Mucosa of rectum (tissue), 2 donors: ENCODE results near the gene TRAF3IP1.

Experiments used
- H3K27ac ChIP-seq, 2 donors: one replicate each; pipeline ENCODE4 v1.7.0; 2013; ENCODE audit warnings: inconsistent platforms in 2 of 2, low read depth in 2 of 2, low read length in 2 of 2
- H3K27me3 ChIP-seq, 2 donors: one replicate each; pipeline ENCODE4 v1.7.0; 2013; ENCODE audit warnings: low read length in 2 of 2; ENCODE audit not compliant: control insufficient read depth in 2 of 2, insufficient read depth in 2 of 2
- H3K36me3 ChIP-seq, 2 donors: one replicate each; pipeline ENCODE4 v1.7.0; 2013; ENCODE audit warnings: low read length in 2 of 2; ENCODE audit not compliant: control insufficient read depth in 2 of 2, insufficient read depth in 2 of 2
- H3K4me1 ChIP-seq, 2 donors: one replicate each; pipeline ENCODE4 v1.7.0; 2013; ENCODE audit warnings: low read length in 2 of 2, mild to moderate bottlenecking in 1 of 2; ENCODE audit not compliant: control insufficient read depth in 2 of 2, insufficient read depth in 2 of 2
- H3K4me3 ChIP-seq, 2 donors: one replicate each; pipeline ENCODE4 v1.7.0; 2013; ENCODE audit warnings: low read length in 2 of 2
- H3K9ac ChIP-seq, 2 donors: one replicate each; pipeline ENCODE4 v1.7.0; 2013; ENCODE audit warnings: low read length in 2 of 2, low read depth in 1 of 2, mild to moderate bottlenecking in 1 of 2
- H3K9me3 ChIP-seq, 2 donors: one replicate each; pipeline ENCODE4 v1.7.0; 2013; ENCODE audit warnings: low read length in 2 of 2; ENCODE audit not compliant: control insufficient read depth in 2 of 2
- donor health status: healthy.
- donor health status: Normal muscosa, but diverticular disease.

TRAF3IP1 gene

DNA sequence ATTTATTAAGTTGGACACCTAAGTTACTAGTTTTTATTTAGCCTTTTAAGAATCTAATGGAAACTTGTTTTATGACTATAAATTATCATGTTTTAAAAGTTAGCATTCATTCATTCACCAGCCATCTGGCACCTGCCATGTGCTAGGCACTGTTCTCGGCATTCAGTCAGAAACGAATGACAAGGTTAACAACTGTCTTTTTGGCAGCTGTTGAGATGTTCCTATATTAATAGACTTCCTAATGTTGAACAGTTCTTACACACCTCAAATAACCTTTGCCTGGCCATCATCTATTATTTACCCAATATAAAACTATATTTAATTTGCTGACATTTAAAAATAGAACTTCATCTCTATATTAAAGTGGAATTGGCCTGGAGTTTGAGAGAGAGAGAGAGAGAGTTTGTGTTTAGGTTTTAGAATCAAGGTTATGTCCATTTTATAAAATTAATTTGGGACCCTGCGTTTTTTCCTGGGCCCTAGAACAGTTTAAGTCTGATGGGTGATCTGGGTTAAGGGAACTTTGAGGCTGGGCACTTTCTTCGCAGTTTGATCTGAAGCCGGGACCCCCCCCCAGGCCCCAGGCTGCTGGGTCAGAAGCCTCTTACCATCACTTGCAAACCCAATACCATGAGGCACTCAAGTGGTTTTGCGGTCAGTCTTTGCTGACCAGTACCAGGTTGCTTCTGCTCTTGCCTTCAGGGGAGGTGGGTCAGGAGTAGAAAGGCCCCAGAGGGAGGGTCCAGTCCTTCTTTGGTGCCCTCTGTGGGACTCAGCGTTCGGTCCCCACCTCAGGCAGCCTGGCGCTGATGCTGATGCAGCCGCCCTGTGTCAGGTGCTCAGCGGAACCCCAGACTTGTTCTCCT, 58.1 kb downstream of the TRAF3IP1 start:
- peaks cover 0 to 5% of the 10 kb centered on the region in 2 donors for H3K4me1 ChIP-seq
- no peak overlapping the region for H3K9ac ChIP-seq
- H3K4me3 ChIP-seq: no peak overlapping the region
- no peak overlapping the region for H3K27ac ChIP-seq
- H3K9me3 ChIP-seq: no peaks in the 10 kb centered on the region
- no peaks in the 10 kb centered on the region for H3K27me3 ChIP-seq
- H3K36me3 ChIP-seq: no peaks in the 10 kb centered on the region

DNA sequence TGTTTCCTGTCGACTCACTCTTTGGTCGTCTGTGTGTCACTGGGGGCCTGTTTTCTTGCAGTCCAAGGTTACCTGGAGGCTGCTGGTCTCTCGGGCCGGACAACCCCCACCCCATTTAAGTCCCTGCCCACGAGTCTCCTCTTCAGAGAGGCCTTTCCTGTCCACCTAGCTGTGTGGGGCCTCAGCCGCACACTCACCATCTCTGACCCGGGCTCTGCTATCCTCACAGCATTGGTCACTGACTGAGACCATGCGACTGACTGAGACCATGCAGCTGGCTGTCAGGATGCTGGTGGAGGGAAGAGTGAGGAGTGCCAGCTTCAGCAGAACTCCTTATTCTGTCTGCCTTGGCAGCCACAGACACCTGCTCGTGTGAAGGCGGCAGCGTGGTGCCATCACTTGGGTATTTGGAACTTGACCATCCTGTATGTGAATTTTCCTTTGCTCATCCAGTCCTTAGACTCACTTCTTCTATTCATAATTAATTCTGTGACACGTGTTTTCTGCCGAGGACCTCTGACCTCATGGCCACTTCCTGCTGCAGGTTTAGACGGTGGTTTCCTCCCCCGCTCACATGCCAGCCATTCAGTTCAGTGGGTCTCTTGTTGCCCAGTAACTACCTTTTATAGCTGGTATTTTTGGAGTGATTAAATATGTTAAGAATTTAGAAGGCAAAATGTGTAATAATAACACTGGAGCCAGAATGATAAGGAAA, 58.9 kb downstream of the TRAF3IP1 start:
- no peak overlapping the region for H3K27ac ChIP-seq
- H3K9ac ChIP-seq: no peak overlapping the region
- H3K4me1 ChIP-seq: peaks cover 0 to 5% of the 10 kb centered on the region in 2 donors
- H3K36me3 ChIP-seq: no peaks in the 10 kb centered on the region
- no peaks in the 10 kb centered on the region for H3K9me3 ChIP-seq
- H3K27me3 ChIP-seq: no peaks in the 10 kb centered on the region
- H3K4me3 ChIP-seq: no peak overlapping the region

DNA sequence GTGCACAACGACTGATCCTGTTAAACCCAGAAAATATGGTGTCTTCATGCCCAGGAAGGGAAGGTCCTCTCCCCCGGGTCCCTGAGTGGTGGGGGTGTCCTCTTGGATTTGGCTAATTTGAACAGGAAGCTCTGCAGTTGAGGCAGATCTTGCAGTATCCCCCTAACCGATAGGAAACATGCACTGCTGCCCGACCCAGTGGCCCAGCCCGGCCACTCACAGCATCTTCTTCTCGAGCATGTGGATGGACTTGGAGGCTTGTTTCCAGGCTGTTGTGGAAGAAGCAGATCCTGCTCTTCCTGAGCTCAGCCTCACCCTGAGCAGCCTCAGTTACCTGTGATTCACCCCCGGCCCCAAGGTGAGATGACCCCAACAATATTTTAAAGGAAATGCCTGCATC, 60.0 kb downstream of the TRAF3IP1 start:
- peaks cover 0 to 5% of the 10 kb centered on the region in 2 donors for H3K4me1 ChIP-seq

GRCh38 chr2:238380785-238381184, 60.5 kb downstream of the TRAF3IP1 start:
- Histone ChIP-seq H3K4me1 (peaks cover 0 to 5% of the 10 kb centered on the region in 2 donors), H3K36me3 (no peaks in the 10 kb centered on the region), H3K27ac (no peak overlapping the region), H3K4me3 (no peak overlapping the region), H3K9me3 (no peaks in the 10 kb centered on the region), H3K27me3 (no peaks in the 10 kb centered on the region), H3K9ac (no peak overlapping the region)

More for the DNA sequence above, 60.0 kb downstream of the TRAF3IP1 start:
- Histone ChIP-seq H3K27ac (no peak overlapping the region), H3K9me3 (no peaks in the 10 kb centered on the region), H3K27me3 (no peaks in the 10 kb centered on the region), H3K4me3 (no peak overlapping the region), H3K9ac (no peak overlapping the region), H3K36me3 (no peaks in the 10 kb centered on the region)

DNA sequence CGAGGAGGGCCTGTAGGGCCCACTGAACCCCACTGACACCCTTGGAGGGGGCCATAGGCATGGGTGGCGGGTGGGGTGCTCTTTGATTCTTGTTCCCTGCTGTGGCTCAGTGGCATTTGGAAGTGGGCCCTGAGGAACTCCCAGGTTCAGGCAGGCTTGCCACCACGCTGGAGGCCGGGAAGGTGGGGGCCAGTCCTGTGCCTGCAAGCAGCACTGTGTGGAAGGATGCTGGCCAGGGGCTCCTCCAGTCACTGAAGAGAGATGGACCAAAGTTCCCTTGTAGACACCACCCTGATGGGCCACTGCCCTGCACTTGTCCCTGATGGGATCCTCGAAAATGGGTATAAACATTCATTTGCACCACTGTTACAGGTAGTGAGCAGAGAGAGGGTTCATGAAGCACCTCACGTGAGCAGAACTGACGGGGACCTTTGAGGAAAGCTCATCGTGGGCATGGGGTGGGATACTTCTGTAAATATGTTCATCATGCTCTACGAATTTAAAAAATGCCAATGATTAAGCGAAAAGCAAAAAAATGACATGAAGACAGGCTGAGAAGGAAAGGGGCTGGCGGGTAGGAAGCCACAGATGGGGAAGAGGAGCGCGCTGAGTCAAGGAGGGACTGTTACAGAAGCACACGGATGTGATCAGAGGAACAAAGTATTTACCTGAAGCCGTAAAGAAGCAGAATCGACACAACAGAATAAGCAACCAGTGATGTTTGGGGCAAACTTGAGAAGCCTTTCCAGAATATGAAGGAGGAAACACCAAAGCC, 61.2 kb downstream of the TRAF3IP1 start:
- Histone ChIP-seq H3K27ac (no peak overlapping the region), H3K36me3 (no peaks in the 10 kb centered on the region), H3K4me1 (peaks cover 0 to 5% of the 10 kb centered on the region in 2 donors), H3K27me3 (no peaks in the 10 kb centered on the region), H3K9me3 (no peaks in the 10 kb centered on the region), H3K9ac (no peak overlapping the region), H3K4me3 (no peak overlapping the region)

DNA sequence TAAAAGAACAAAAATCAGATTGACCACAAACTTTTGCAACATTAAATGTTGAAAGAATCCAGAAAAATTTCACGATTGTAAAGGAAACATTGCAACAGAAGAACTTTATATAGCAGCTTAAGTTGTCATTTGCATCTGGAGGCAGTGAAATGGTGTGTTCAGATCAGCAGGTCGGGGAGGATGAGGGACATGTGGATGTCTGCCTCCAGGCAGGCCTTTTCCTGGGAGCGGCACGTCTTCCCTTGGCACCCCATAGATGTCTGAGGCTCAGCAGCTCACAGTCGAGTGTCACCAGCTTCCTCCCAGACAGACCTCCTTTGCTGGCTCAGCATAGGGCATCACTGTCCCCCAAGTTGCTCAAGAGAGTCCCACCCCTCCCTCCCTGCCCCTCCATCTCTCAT, 62.1 kb downstream of the TRAF3IP1 start:
- H3K9ac ChIP-seq: no peak overlapping the region
- H3K27ac ChIP-seq: no peak overlapping the region

DNA sequence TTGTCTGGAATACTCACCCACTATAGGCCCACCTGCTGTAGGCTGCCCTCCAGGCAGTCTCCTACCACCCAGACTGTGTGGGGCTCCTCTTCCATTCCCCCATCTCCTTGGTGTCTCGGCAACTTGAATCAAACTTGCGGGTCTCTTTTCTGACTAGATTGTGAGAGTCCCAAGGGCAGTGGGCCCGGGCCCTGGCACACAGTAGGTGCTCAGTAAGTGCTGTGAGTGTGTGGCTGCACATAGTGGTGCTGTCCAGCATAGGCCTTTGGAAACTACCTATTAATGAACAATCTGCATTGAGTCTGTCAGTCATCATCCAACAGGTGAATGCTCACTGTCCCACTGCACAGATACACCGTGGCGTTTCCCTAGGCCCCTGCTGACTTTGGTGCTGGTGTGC, 62.8 kb downstream of the TRAF3IP1 start:
- Histone ChIP-seq H3K27me3 (no peaks in the 10 kb centered on the region), H3K9ac (no peak overlapping the region), H3K36me3 (no peaks in the 10 kb centered on the region), H3K9me3 (no peaks in the 10 kb centered on the region), H3K27ac (no peak overlapping the region), H3K4me3 (no peak overlapping the region), H3K4me1 (peaks cover 0 to 5% of the 10 kb centered on the region in 2 donors)

More for the DNA sequence above, 62.1 kb downstream of the TRAF3IP1 start:
- Histone ChIP-seq H3K36me3 (no peaks in the 10 kb centered on the region), H3K9me3 (no peaks in the 10 kb centered on the region), H3K27me3 (no peaks in the 10 kb centered on the region), H3K4me1 (peaks cover 0 to 5% of the 10 kb centered on the region in 2 donors), H3K4me3 (no peak overlapping the region)

- Histone ChIP-seq H3K27ac (no peak overlapping the region), H3K9ac (no peak overlapping the region)
Measured at GRCh38 chr2:238383743-238384380, 63.5 kb downstream of the TRAF3IP1 start.

GRCh38 chr2:238387332-238387731, 67.0 kb downstream of the TRAF3IP1 start:
- H3K36me3 ChIP-seq: no peaks in the 10 kb centered on the region
- H3K4me3 ChIP-seq: no peak overlapping the region
- H3K9ac ChIP-seq: no peak overlapping the region
- H3K4me1 ChIP-seq: no peaks in the 10 kb centered on the region
- no peak overlapping the region for H3K27ac ChIP-seq
- H3K27me3 ChIP-seq: no peaks in the 10 kb centered on the region
- no peaks in the 10 kb centered on the region for H3K9me3 ChIP-seq

More at GRCh38 chr2:238383743-238384380, 63.5 kb downstream of the TRAF3IP1 start:
- no peaks in the 10 kb centered on the region for H3K27me3 ChIP-seq
- no peaks in the 10 kb centered on the region for H3K9me3 ChIP-seq
- H3K4me1 ChIP-seq: peaks cover 0 to 4% of the 10 kb centered on the region in 2 donors
- H3K36me3 ChIP-seq: no peaks in the 10 kb centered on the region
- H3K4me3 ChIP-seq: no peak overlapping the region
